Smooth muscle cell (in vitro differentiated cells): Measurements from ENCODE around the gene CDKN1C. TPM values are rescaled to one million over a fixed set of nuclear protein-coding genes. Genes with fewer than 3 reads are reported as not detected.

Experiments used
- DNase-seq: peaks from one replicate; lab custom pipeline; 2025; ENCODE audit not compliant: unreplicated experiment; lab: John Stamatoyannopoulos, UW
- H2AFZ ChIP-seq: fragments of 200-600 bp; sonication (generic); 2 replicates; pipeline ENCODE4 v1.6.0; 2016; ENCODE audit warnings: antibody characterized with exemption, low read depth, mild to moderate bottlenecking
- H3F3A ChIP-seq: fragments of 200-600 bp; sonication (generic); 2 replicates; pipeline ENCODE4 v1.6.0; 2017; ENCODE audit warnings: antibody characterized with exemption, low read depth
- H3K27ac ChIP-seq: fragments of 200-600 bp; sonication (generic); 2 replicates; pipeline ENCODE4 v1.5.1; 2016; ENCODE audit warnings: low read depth, mild to moderate bottlenecking
- H3K27me3 ChIP-seq: fragments of 200-600 bp; sonication (generic); 2 replicates; pipeline ENCODE4 v1.6.1; 2016; ENCODE audit warnings: low read depth, mild to moderate bottlenecking
- H3K36me3 ChIP-seq: fragments of 200-600 bp; sonication (generic); 2 replicates; pipeline ENCODE4 v1.5.1; 2016; ENCODE audit warnings: low read depth
- H3K4me1 ChIP-seq: fragments of 200-600 bp; sonication (generic); 2 replicates; pipeline ENCODE4 v1.5.1; 2016; ENCODE audit warnings: low read depth
- H3K4me2 ChIP-seq: fragments of 200-600 bp; sonication (generic); 2 replicates; pipeline ENCODE4 v1.6.0; 2016; ENCODE audit warnings: mild to moderate bottlenecking
- H3K4me3 ChIP-seq: fragments of 200-600 bp; sonication (generic); 2 replicates; pipeline ENCODE4 v1.5.1; 2016; ENCODE audit warnings: mild to moderate bottlenecking
- H3K79me2 ChIP-seq: fragments of 200-600 bp; sonication (generic); 2 replicates; pipeline ENCODE4 v1.6.0; 2016; ENCODE audit warnings: low read depth, mild to moderate bottlenecking
- H3K9ac ChIP-seq: fragments of 200-600 bp; sonication (generic); 2 replicates; pipeline ENCODE4 v1.6.0; 2016; ENCODE audit warnings: low read depth
- H3K9me3 ChIP-seq: fragments of 200-600 bp; sonication (generic); replicated peaks from 2 replicates; pipeline ENCODE4 v1.5.1; 2016; ENCODE audit warnings: low read depth
- H4K20me1 ChIP-seq: fragments of 200-600 bp; sonication (generic); 2 replicates; pipeline ENCODE4 v1.6.0; 2016; ENCODE audit warnings: low read depth
- CTCF ChIP-seq: fragments of 200-600 bp; sonication (generic); IDR thresholded peaks from 2 replicates; pipeline ENCODE4 v1.5.1; 2017; ENCODE audit warnings: borderline replicate concordance, mild to moderate bottlenecking, antibody characterized with exemption; ENCODE audit not compliant: insufficient read depth, poor library complexity, severe bottlenecking
- WGBS: methylation state at CpG from one replicate; pipeline ENCODE4 v1.1.7; 2016; ENCODE audit warnings: low lambda C conversion rate; 5-methylcytosine and 5-hydroxymethylcytosine counted together
- polyA plus RNA-seq: library from polyadenylated mRNA; unstranded; fragments of >200 nt; fragmentation: Nextera tagmentation; extraction: Ambion mirVana; gene quantifications from 2 replicates; pipeline ENCODE4 v1.2.1, GENCODE V29; 2016
- total RNA-seq: library from RNA; depleted of rRNA; stranded (reverse); fragments of >200 nt; gene quantifications from 2 replicates; pipeline ENCODE4 v1.2.3, GENCODE V29; 2014

The CDKN1C gene
- total and polyA plus RNA-seq, 2 experiments from 2014 or later = 171 to 392 TPM

GRCh38 chr11:2931420-2931746 lies 45.8 kb upstream of the CDKN1C start:
- no peak for TF ChIP-seq CTCF
- H3K36me3 ChIP-seq = no peaks in the 10 kb centered on the region
- H3K9ac ChIP-seq = no peak overlapping the region
- H3F3A ChIP-seq = no peaks in the 10 kb centered on the region
- no peaks in the 10 kb centered on the region for H3K27me3 ChIP-seq
- no peak overlapping the region for H3K27ac ChIP-seq
- H3K4me1 ChIP-seq = peaks cover 6% of the 10 kb centered on the region
- peaks cover 24% of the 10 kb centered on the region for H4K20me1 ChIP-seq
- no peak overlapping the region for H2AFZ ChIP-seq
- H3K79me2 ChIP-seq = peaks cover 14% of the 10 kb centered on the region
- WGBS = 80% methylated on average over 4 of the region's 4 CpGs
- no peak overlapping the region for H3K4me2 ChIP-seq
- H3K9me3 ChIP-seq = no peaks in the 10 kb centered on the region
- DNase-seq = no peak
- H3K4me3 ChIP-seq = no peak overlapping the region

- H3K36me3 ChIP-seq = no peaks in the 10 kb centered on the region
- H4K20me1 ChIP-seq = peaks cover 25% of the 10 kb centered on the region
- peak overlapping the region; percentile 74 for H3K9ac ChIP-seq
- peaks cover 15% of the 10 kb centered on the region for H3K79me2 ChIP-seq
- H2AFZ ChIP-seq = no peak overlapping the region
- no peak for DNase-seq
- H3K27ac ChIP-seq = peak overlapping the region; percentile 81
- TF ChIP-seq CTCF = peak; percentile 44
- H3F3A ChIP-seq = no peaks in the 10 kb centered on the region
- no peaks in the 10 kb centered on the region for H3K9me3 ChIP-seq
- 47% methylated on average over 21 of the region's 21 CpGs for WGBS
- H3K4me1 ChIP-seq = peaks cover 6% of the 10 kb centered on the region
- peak overlapping the region; percentile 98 for H3K4me2 ChIP-seq
- H3K27me3 ChIP-seq = no peaks in the 10 kb centered on the region
- H3K4me3 ChIP-seq = peak overlapping the region; percentile 78
Measured at GRCh38 chr11:2930704-2931419, 45.3 kb upstream of the CDKN1C start.

- Histone ChIP-seq H3F3A (no peaks in the 10 kb centered on the region), H3K4me1 (peaks cover 6% of the 10 kb centered on the region), H3K4me3 (peak overlapping the region; percentile 78), H4K20me1 (peaks cover 25% of the 10 kb centered on the region), H3K27ac (peak overlapping the region; percentile 81), H3K4me2 (peak overlapping the region; percentile 98), H3K36me3 (no peaks in the 10 kb centered on the region), H3K27me3 (no peaks in the 10 kb centered on the region), H3K9ac (peak overlapping the region; percentile 74), H2AFZ (no peak overlapping the region), H3K9me3 (no peaks in the 10 kb centered on the region), H3K79me2 (peaks cover 15% of the 10 kb centered on the region)
- DNase-seq = no peak
- 6% methylated on average over 45 of the region's 47 CpGs for WGBS
- no peak for TF ChIP-seq CTCF
Measured at GRCh38 chr11:2929950-2930703, 44.6 kb upstream of the CDKN1C start.
